Measurements from ENCODE around the gene RNF5.
"Not testable (repeated sequence)": the region's sequence is repeated elsewhere in the genome, so short reads cannot be mapped to it uniquely, and the experiment has no call there.

DNA sequence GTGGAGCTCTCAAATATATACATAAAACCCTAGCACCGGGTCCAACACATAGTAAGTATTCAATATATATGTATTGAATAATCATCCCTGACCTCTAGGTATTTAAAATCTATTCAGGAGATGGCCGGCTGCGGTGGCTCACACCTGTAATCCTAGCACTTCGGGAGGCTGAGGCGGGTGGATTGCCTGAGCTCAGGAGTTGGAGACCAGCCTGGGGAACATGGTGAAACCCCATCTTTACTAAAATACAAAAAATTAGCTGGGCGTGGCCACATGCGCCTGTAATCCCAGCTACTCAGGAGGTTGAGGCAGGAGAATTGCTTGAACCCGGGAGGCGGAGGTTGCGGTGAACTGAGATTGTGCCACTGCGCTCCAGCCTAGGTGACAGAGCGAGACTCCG lies 14.9 kb downstream of the RNF5 start:
- not testable (repeated sequence) for TF ChIP-seq EZH2phosphoT487 (IDR thresholded peaks at IDR 0.05; ENCODE audit: low read length)
- TF ChIP-seq, protein P1, sequence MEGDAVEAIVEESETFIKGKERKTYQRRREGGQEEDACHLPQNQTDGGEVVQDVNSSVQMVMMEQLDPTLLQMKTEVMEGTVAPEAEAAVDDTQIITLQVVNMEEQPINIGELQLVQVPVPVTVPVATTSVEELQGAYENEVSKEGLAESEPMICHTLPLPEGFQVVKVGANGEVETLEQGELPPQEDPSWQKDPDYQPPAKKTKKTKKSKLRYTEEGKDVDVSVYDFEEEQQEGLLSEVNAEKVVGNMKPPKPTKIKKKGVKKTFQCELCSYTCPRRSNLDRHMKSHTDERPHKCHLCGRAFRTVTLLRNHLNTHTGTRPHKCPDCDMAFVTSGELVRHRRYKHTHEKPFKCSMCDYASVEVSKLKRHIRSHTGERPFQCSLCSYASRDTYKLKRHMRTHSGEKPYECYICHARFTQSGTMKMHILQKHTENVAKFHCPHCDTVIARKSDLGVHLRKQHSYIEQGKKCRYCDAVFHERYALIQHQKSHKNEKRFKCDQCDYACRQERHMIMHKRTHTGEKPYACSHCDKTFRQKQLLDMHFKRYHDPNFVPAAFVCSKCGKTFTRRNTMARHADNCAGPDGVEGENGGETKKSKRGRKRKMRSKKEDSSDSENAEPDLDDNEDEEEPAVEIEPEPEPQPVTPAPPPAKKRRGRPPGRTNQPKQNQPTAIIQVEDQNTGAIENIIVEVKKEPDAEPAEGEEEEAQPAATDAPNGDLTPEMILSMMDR (IDR thresholded peaks at IDR 0.05; ENCODE audit: low read length) = not testable (repeated sequence)

Data from MM.1S (cell line).